ENCODE data around the gene TPM2.

The TPM2 gene

DNA sequence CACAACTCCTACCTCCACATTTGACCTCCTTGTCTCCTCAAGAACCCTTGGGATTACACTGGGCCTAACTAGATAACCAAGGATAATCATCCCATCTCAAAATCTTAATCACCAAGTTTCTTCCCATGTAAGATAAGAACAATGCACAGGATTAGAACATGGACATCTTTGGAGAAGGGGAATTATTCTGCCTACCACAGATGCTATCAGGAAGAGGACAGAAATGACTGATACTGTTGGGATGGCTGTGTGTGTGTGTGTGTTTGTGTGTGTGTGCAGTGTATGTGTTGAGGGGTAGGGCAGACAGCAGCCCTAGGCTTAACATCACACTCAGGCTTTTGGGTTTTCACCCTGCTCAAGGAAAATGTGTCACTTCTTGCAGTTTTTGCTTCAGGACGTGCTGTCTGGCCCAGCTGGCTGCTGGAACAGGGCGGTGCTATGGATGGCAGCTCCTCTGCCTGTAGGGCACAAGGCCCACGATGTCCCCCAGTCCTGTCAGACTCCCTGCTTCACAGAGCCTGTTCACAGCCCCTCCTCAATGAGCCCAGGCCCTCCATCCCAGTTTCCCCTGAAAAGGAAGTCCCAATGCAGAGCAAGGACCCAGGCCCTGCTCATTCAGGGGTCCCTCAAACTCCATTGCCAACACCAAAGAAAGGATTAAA, 8.3 kb downstream of the TPM2 start:
- no peak for TF ChIP-seq ZFX (IDR thresholded peaks at IDR 0.05)
- TF ChIP-seq, protein P1, sequence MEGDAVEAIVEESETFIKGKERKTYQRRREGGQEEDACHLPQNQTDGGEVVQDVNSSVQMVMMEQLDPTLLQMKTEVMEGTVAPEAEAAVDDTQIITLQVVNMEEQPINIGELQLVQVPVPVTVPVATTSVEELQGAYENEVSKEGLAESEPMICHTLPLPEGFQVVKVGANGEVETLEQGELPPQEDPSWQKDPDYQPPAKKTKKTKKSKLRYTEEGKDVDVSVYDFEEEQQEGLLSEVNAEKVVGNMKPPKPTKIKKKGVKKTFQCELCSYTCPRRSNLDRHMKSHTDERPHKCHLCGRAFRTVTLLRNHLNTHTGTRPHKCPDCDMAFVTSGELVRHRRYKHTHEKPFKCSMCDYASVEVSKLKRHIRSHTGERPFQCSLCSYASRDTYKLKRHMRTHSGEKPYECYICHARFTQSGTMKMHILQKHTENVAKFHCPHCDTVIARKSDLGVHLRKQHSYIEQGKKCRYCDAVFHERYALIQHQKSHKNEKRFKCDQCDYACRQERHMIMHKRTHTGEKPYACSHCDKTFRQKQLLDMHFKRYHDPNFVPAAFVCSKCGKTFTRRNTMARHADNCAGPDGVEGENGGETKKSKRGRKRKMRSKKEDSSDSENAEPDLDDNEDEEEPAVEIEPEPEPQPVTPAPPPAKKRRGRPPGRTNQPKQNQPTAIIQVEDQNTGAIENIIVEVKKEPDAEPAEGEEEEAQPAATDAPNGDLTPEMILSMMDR (conservative IDR thresholded peaks at IDR 0.05): no peak
- no peak overlapping the region for H3K27ac ChIP-seq

DNA sequence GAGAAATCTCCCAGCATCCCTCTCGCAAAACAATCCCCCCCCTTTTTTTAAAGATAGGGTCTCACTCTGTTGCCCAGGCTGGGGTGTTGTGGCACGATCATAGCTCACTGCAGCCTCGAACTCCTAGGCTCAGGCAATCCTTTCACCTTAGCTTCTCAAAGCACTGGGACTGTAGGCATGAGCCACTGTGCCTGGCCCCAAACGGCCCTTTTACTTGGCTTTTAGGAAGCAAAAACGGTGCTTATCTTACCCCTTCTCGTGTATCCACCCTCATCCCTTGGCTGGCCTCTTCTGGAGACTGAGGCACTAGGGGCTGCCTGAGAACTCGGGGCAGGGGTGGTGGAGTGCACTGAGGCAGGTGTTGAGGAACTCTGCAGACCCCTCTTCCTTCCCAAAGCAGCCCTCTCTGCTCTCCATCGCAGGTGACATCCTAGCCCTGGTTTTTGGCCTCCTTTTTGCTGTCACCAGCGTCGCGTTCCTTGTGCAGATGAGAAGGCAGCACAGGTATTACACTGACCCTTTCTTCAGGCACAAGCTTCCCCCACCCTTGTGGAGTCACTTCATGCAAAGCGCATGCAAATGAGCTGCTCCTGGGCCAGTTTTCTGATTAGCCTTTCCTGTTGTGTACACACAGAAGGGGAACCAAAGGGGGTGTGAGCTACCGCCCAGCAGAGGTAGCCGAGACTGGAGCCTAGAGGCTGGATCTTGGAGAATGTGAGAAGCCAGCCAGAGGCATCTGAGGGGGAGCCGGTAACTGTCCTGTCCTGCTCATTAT, 9.2 kb downstream of the TPM2 start:
- no peak overlapping the region for H3K27ac ChIP-seq
- TF ChIP-seq, protein P1 (conservative IDR thresholded peaks at IDR 0.05): no peak
- TF ChIP-seq ZFX (IDR thresholded peaks at IDR 0.05): no peak

DNA sequence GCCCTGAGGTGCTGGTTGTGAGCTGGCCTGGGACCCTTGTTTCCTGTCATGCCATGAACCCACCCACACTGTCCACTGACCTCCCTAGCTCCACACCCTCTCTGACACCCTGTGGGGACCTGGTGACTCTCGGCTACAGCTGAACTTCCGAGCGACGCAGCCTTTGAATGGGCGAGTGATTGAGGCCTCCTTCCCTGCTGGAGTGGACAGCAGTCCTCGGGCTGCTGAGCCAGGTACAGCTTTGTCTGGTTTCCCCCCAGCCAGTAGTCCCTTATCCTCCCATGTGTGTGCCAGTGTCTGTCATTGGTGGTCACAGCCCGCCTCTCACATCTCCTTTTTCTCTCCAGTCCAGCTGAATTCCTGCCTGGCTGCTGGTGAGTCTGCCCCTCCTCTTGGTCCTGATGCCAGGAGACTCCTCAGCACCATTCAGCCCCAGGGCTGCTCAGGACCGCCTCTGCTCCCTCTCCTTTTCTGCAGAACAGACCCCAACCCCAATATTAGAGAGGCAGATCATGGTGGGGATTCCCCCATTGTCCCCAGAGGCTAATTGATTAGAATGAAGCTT, 9.9 kb downstream of the TPM2 start:
- TF ChIP-seq, protein P1 (conservative IDR thresholded peaks at IDR 0.05): no peak
- no peak for TF ChIP-seq ZFX (IDR thresholded peaks at IDR 0.05)
- no peak overlapping the region for H3K27ac ChIP-seq

DNA sequence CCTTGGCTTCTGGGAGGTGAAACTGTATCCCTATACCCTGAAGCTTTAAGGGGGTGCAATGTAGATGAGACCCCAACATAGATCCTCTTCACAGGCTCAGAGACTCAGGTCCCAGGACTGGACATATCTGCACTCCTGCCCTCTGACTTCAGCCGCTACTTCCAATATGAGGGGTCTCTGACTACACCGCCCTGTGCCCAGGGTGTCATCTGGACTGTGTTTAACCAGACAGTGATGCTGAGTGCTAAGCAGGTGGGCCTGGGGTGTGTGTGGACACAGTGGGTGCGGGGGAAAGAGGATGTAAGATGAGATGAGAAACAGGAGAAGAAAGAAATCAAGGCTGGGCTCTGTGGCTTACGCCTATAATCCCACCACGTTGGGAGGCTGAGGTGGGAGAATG, 10.6 kb downstream of the TPM2 start:
- H3K27ac ChIP-seq: no peak overlapping the region
- TF ChIP-seq ZFX (IDR thresholded peaks at IDR 0.05): no peak
- TF ChIP-seq, protein P1 (conservative IDR thresholded peaks at IDR 0.05): no peak

DNA sequence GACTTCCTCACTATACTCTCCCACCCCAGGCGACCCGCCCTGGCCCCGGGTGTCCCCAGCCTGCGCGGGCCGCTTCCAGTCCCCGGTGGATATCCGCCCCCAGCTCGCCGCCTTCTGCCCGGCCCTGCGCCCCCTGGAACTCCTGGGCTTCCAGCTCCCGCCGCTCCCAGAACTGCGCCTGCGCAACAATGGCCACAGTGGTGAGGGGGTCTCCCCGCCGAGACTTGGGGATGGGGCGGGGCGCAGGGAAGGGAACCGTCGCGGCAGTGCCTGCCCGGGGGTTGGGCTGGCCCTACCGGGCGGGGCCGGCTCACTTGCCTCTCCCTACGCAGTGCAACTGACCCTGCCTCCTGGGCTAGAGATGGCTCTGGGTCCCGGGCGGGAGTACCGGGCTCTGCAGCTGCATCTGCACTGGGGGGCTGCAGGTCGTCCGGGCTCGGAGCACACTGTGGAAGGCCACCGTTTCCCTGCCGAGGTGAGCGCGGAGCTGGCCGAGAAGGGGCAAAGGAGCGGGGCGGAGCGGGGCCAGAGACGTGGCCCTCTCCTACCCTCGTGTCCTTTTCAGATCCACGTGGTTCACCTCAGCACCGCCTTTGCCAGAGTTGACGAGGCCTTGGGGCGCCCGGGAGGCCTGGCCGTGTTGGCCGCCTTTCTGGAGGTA, 13.9 kb downstream of the TPM2 start:
- TF ChIP-seq, protein P1 (conservative IDR thresholded peaks at IDR 0.05): no peak
- TF ChIP-seq ZFX (IDR thresholded peaks at IDR 0.05): no peak
- no peak overlapping the region for H3K27ac ChIP-seq

- no peak overlapping the region for H3K27ac ChIP-seq
- TF ChIP-seq ZFX (IDR thresholded peaks at IDR 0.05): no peak
- TF ChIP-seq, protein P1 (conservative IDR thresholded peaks at IDR 0.05): no peak
Measured at GRCh38 chr9:35675204-35675603, 14.5 kb downstream of the TPM2 start.

DNA sequence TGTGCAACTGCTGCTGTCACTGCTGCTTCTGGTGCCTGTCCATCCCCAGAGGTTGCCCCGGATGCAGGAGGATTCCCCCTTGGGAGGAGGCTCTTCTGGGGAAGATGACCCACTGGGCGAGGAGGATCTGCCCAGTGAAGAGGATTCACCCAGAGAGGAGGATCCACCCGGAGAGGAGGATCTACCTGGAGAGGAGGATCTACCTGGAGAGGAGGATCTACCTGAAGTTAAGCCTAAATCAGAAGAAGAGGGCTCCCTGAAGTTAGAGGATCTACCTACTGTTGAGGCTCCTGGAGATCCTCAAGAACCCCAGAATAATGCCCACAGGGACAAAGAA, 15.7 kb downstream of the TPM2 start:
- TF ChIP-seq, protein P1 (conservative IDR thresholded peaks at IDR 0.05): no peak
- TF ChIP-seq ZFX (IDR thresholded peaks at IDR 0.05): no peak
- no peak overlapping the region for H3K27ac ChIP-seq

Data from C4-2B (cell line).